Measurements from ENCODE around the gene BAG2. TPM values are rescaled to one million over a fixed set of nuclear protein-coding genes. Genes with fewer than 3 reads are reported as not detected.

BAG2 gene
- total and polyA plus RNA-seq, 3 experiments from 2014 or later = 2.3 to 10.4 (median 10.2) TPM

DNA sequence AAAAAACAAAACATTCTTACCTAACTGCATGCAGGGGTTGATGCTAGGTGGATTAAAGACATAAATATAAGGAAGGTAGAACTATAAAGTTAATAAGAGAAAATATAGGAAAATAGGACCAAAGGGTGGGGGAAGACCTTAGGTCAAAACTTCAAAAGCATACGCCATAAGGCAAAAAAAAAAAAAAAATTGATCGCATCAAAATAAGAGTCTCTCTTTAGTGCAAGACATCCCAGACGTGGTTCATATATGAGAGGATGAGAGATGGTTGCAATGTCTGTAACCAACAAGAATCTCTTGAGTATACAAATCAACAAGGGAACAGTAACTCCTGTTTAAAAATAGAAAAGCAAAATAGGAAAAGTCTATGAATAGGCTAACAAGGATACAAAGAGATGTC lies 8.5 kb downstream of the BAG2 start:
- no peak overlapping the region for H3K4me3 Mint-ChIP-seq
- no peak for DNase-seq
- peaks cover 9 to 30% (median 10%) of the 10 kb centered on the region in 3 donors for H3K4me1 Mint-ChIP-seq
- peaks cover 0 to 30% (median 5%) of the 10 kb centered on the region in 3 donors for H3K36me3 Mint-ChIP-seq
- no peaks in the 10 kb centered on the region for H3K4me1 ChIP-seq (ENCODE audit: insufficient read depth, low read length)
- no peaks in the 10 kb centered on the region for H3K9me3 Mint-ChIP-seq
- H3K36me3 ChIP-seq (ENCODE audit: insufficient read depth, low read length) = peaks cover 7% of the 10 kb centered on the region
- POLR2A ChIA-PET = no interaction called here
- H3K9me3 ChIP-seq (ENCODE audit: low read length) = no peaks in the 10 kb centered on the region
- H3K27me3 ChIP-seq (ENCODE audit: insufficient read depth, low read length, poor library complexity, severe bottlenecking) = no peaks in the 10 kb centered on the region
- H3K27me3 Mint-ChIP-seq = no peaks in the 10 kb centered on the region
- CTCF ChIA-PET = no interaction called here
- H3K4me3 ChIP-seq (ENCODE audit: low read length) = no peak overlapping the region
- H3K27ac ChIP-seq (ENCODE audit: low read depth, low read length) = no peak overlapping the region
- peak overlapping the region in 2 of 8 donors; percentile 3 to 34 for H3K27ac Mint-ChIP-seq

DNA sequence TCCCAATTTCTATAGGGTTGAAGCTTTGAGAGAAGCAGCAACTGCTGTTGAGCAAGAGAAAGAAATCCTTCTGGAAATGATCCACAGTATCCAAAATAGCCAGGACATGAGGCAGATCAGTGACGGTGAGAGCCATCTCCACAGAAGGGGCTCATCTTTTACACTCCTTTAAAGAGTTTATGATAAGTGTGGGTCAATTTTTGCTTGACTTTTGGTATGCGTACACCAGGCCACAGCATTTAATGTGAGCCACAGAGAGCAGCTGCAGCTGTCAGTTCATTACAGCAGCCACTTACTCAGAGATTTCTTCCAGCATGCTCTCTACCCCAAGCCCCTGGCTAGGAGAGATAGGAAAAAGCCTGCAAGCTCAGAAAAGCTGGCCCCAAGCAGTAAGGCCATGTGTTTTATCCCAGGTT lies 9.9 kb downstream of the BAG2 start:
- DNase-seq = no peak
- Mint-ChIP-seq H3K4me3 (no peak overlapping the region), H3K27me3 (no peaks in the 10 kb centered on the region), H3K36me3 (peaks cover 3 to 34% (median 9%) of the 10 kb centered on the region in 3 donors), H3K4me1 (peaks cover 3 to 18% (median 8%) of the 10 kb centered on the region in 3 donors), H3K9me3 (no peaks in the 10 kb centered on the region), H3K27ac (peak overlapping the region in 4 of 8 donors; percentile 2 to 85 (median 18))
- Histone ChIP-seq H3K9me3 (ENCODE audit: low read length) (no peaks in the 10 kb centered on the region), H3K36me3 (ENCODE audit: insufficient read depth, low read length) (peaks cover 7% of the 10 kb centered on the region), H3K4me1 (ENCODE audit: insufficient read depth, low read length) (no peaks in the 10 kb centered on the region), H3K27ac (ENCODE audit: low read depth, low read length) (no peak overlapping the region), H3K27me3 (ENCODE audit: insufficient read depth, low read length, poor library complexity, severe bottlenecking) (no peaks in the 10 kb centered on the region), H3K4me3 (ENCODE audit: low read length) (no peak overlapping the region)
- ChIA-PET CTCF (interaction anchor here (0.7 to 1.9 kb wide), 3 partner anchors 9 to 18 kb away, joined by 3 to 4 read pairs (median 3); no protein-coding TSS in a partner anchor), POLR2A (interaction anchor here (1.0 kb wide), 1 partner anchor 10 kb away, joined by 3 read pairs; the partner anchor contains the start of gene BAG2)

DNA sequence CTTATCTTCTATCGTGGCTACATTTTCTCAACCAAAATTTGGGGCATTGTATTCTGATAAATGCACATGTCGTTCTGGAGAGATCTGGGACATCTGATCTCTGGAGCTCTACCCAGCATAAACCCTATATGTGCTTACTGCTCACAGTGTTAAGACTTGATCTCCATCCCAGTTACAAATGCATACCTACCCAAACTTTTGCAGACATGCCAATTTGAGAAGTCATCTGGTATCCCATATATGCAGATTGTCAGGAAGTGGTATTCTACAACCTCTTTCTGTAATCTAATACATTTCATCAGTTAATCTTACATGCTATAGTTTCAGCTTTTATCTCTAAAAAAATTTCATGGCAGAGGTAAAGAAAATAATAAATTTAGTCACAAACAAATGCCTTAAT lies 11.2 kb downstream of the BAG2 start:
- peak overlapping the region in 1 of 8 donors; percentile 3 for H3K27ac Mint-ChIP-seq
- Histone ChIP-seq H3K9me3 (ENCODE audit: low read length) (no peaks in the 10 kb centered on the region), H3K27ac (ENCODE audit: low read depth, low read length) (no peak overlapping the region), H3K4me3 (ENCODE audit: low read length) (no peak overlapping the region), H3K27me3 (ENCODE audit: insufficient read depth, low read length, poor library complexity, severe bottlenecking) (no peaks in the 10 kb centered on the region), H3K36me3 (ENCODE audit: insufficient read depth, low read length) (peaks cover 7% of the 10 kb centered on the region), H3K4me1 (ENCODE audit: insufficient read depth, low read length) (no peaks in the 10 kb centered on the region)
- H3K9me3 Mint-ChIP-seq = no peaks in the 10 kb centered on the region
- ChIA-PET POLR2A (no interaction called here), CTCF (interaction anchor here (1.0 to 1.4 kb wide), 2 partner anchors 11 to 38 kb away, joined by 3 to 4 read pairs; partner anchors contain the start of gene BAG2)
- no peak overlapping the region for H3K4me3 Mint-ChIP-seq
- H3K36me3 Mint-ChIP-seq = peaks cover 3 to 34% (median 10%) of the 10 kb centered on the region in 3 donors
- no peak for DNase-seq
- peaks cover 0 to 9% (median 0%) of the 10 kb centered on the region in 3 donors for H3K4me1 Mint-ChIP-seq
- no peaks in the 10 kb centered on the region for H3K27me3 Mint-ChIP-seq

DNA sequence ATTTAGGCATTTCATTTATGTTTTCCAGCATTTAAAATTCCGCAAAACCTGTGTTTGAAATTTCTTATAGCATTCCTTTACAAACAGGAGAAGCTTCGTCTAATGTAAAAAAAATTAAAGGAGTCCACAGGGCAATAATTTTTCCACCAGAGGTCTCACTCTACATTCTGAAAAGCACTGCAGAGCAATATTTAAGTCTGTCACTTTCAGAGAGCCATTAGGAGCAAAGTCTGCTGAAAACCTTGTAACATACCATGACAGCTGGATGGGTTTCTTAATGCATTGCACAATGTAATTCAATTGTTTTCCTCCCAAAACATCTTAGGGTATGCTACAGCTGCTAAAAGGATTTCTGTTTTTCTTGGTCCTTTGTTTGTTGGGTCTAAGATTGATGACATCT lies 18.0 kb downstream of the BAG2 start:
- POLR2A ChIA-PET = no interaction called here

DNA sequence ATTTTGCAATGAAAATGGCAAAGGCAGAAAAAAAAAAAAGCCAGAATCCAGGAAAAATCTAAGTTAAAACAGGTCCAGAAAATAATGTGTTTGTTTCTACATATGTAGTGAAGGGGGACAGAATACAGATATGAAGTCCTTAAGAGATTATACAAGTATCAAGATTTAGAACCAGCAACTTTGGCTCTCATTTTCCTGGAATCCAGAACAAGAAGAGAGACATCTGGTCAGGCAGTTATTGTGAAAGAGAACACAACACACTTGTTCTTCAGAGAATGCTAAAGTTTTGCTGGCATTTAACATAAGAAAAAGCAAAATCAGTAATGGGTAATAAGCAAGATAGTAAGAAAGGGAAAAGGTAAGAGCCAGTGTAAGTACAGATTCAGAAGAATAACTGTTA lies 21.1 kb downstream of the BAG2 start:
- Mint-ChIP-seq H3K27me3 (no peaks in the 10 kb centered on the region), H3K9me3 (no peaks in the 10 kb centered on the region), H3K27ac (no peak overlapping the region), H3K4me3 (no peak overlapping the region), H3K36me3 (peaks cover 0 to 5% (median 0%) of the 10 kb centered on the region in 3 donors), H3K4me1 (no peaks in the 10 kb centered on the region)
- CTCF ChIA-PET = no interaction called here
- no peaks in the 10 kb centered on the region for H3K9me3 ChIP-seq (ENCODE audit: low read length)
- no peaks in the 10 kb centered on the region for H3K27me3 ChIP-seq (ENCODE audit: insufficient read depth, low read length, poor library complexity, severe bottlenecking)
- H3K36me3 ChIP-seq (ENCODE audit: insufficient read depth, low read length) = no peaks in the 10 kb centered on the region
- no peak for DNase-seq
- POLR2A ChIA-PET = no interaction called here
- H3K4me3 ChIP-seq (ENCODE audit: low read length) = no peak overlapping the region
- H3K4me1 ChIP-seq (ENCODE audit: insufficient read depth, low read length) = no peaks in the 10 kb centered on the region
- H3K27ac ChIP-seq (ENCODE audit: low read depth, low read length) = no peak overlapping the region

More for the DNA sequence above, 18.0 kb downstream of the BAG2 start:
- Mint-ChIP-seq H3K4me3 (no peak overlapping the region), H3K36me3 (peaks cover 3 to 5% (median 4%) of the 10 kb centered on the region in 3 donors), H3K27me3 (no peaks in the 10 kb centered on the region), H3K9me3 (no peaks in the 10 kb centered on the region), H3K27ac (no peak overlapping the region), H3K4me1 (no peaks in the 10 kb centered on the region)
- Histone ChIP-seq H3K4me1 (ENCODE audit: insufficient read depth, low read length) (no peaks in the 10 kb centered on the region), H3K36me3 (ENCODE audit: insufficient read depth, low read length) (no peaks in the 10 kb centered on the region), H3K4me3 (ENCODE audit: low read length) (no peak overlapping the region), H3K9me3 (ENCODE audit: low read length) (no peaks in the 10 kb centered on the region), H3K27ac (ENCODE audit: low read depth, low read length) (no peak overlapping the region), H3K27me3 (ENCODE audit: insufficient read depth, low read length, poor library complexity, severe bottlenecking) (no peaks in the 10 kb centered on the region)
- DNase-seq = no peak
- CTCF ChIA-PET = interaction anchor here (1.4 kb wide), 1 partner anchor 10 kb away, joined by 4 read pairs; no protein-coding TSS in a partner anchor

DNA sequence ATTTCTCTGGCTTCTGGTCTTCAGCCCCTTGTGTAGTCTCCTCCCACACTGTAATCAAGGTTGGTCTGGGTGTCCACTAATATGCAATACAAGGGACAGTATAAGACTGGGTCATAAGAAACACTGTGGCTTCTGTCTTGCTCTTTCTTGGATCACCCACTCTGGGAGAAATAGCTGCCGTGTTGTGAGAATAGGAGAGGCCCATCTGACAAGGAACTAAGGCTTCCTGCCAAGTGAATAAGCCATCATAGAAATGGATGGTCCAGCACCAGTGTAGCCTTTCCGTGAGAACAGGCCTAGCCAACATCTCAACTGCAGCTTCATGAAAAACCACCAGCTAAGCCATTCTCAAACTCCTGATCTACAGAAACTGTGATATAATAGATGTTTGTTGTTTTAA lies 23.3 kb downstream of the BAG2 start:
- no peak for DNase-seq
- H3K9me3 Mint-ChIP-seq = no peaks in the 10 kb centered on the region
- POLR2A ChIA-PET = no interaction called here

DNA sequence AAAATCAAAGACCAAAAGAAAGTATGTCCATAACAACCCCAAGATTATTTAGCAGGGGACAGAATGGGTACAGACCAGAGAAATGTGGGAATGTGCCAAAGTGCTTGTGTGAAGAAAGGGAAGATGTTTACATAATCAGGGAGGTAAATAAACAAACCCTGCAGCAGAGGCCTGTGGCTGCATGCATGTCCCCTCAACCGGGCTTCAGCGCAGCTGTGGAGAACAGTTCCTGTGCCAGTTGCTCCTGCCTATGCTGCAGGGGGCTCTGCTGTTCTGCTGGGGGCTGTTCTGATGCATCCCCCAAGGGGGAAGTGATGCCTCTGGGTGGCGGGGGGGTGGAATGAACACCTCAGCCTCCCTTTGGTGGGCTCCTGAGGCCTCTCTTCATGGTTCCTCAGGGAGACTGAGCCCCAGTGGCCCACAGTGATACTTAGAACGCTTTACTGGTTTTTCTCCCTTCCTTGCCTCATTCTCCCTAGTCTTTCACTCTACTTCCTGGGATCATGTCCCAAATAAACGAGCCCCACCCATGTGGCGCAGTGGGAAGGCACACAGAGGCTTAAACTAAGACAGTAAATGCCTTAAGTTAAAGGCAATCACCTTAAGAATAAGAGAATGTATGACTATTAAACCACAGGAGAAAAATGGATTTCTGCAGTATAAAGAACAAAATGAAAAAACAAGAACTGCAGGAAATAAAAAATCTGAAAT lies 27.0 kb downstream of the BAG2 start:
- POLR2A ChIA-PET = no interaction called here
- no peak for DNase-seq
- Histone ChIP-seq H3K27ac (ENCODE audit: low read depth, low read length) (no peak overlapping the region), H3K36me3 (ENCODE audit: insufficient read depth, low read length) (no peaks in the 10 kb centered on the region), H3K27me3 (ENCODE audit: insufficient read depth, low read length, poor library complexity, severe bottlenecking) (no peaks in the 10 kb centered on the region), H3K4me3 (ENCODE audit: low read length) (no peak overlapping the region), H3K9me3 (ENCODE audit: low read length) (no peaks in the 10 kb centered on the region), H3K4me1 (ENCODE audit: insufficient read depth, low read length) (no peaks in the 10 kb centered on the region)
- Mint-ChIP-seq H3K4me1 (no peaks in the 10 kb centered on the region), H3K27me3 (peaks cover 0 to 2% of the 10 kb centered on the region in 2 donors), H3K4me3 (no peak overlapping the region), H3K9me3 (no peaks in the 10 kb centered on the region), H3K36me3 (peaks cover 0 to 3% (median 0%) of the 10 kb centered on the region in 3 donors), H3K27ac (no peak overlapping the region)
- CTCF ChIA-PET = no interaction called here

More for the DNA sequence above, 23.3 kb downstream of the BAG2 start:
- no peaks in the 10 kb centered on the region for H3K27me3 ChIP-seq (ENCODE audit: insufficient read depth, low read length, poor library complexity, severe bottlenecking)
- no peaks in the 10 kb centered on the region for H3K9me3 ChIP-seq (ENCODE audit: low read length)
- H3K27me3 Mint-ChIP-seq = no peaks in the 10 kb centered on the region
- no peak overlapping the region for H3K4me3 Mint-ChIP-seq
- H3K36me3 Mint-ChIP-seq = peaks cover 0 to 3% (median 0%) of the 10 kb centered on the region in 3 donors
- H3K4me3 ChIP-seq (ENCODE audit: low read length) = no peak overlapping the region
- H3K27ac ChIP-seq (ENCODE audit: low read depth, low read length) = no peak overlapping the region
- no peaks in the 10 kb centered on the region for H3K4me1 Mint-ChIP-seq
- H3K4me1 ChIP-seq (ENCODE audit: insufficient read depth, low read length) = no peaks in the 10 kb centered on the region
- no peaks in the 10 kb centered on the region for H3K36me3 ChIP-seq (ENCODE audit: insufficient read depth, low read length)
- CTCF ChIA-PET = interaction anchor here (1.3 kb wide), 1 partner anchor 121 kb away, joined by 3 read pairs; no protein-coding TSS in a partner anchor
- H3K27ac Mint-ChIP-seq = no peak overlapping the region

DNA sequence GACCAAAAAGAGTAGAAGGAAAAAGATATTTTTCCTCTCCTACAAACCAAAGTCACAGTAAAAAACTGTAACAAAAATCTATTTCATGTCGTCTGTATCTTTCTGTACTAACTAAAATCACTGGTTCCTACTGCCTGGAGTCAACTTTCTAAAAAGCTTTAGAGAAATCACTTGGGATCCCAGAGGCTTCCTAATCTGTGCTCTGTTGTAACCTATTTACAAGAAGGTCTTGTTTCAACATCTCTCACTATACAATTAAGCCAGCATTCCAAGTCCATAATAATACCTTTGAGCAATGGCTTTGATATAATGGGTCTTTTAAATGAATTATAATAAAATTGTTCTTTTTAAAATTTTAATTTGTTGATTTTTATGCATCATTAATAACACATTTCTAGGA lies 29.6 kb downstream of the BAG2 start:
- no peak overlapping the region for H3K27ac ChIP-seq (ENCODE audit: low read depth, low read length)
- no peaks in the 10 kb centered on the region for H3K36me3 ChIP-seq (ENCODE audit: insufficient read depth, low read length)
- Mint-ChIP-seq H3K4me1 (no peaks in the 10 kb centered on the region), H3K9me3 (no peaks in the 10 kb centered on the region), H3K36me3 (no peaks in the 10 kb centered on the region), H3K27ac (no peak overlapping the region), H3K27me3 (peaks cover 0 to 2% of the 10 kb centered on the region in 2 donors), H3K4me3 (no peak overlapping the region)
- no peak for DNase-seq
- no peaks in the 10 kb centered on the region for H3K27me3 ChIP-seq (ENCODE audit: insufficient read depth, low read length, poor library complexity, severe bottlenecking)
- no peaks in the 10 kb centered on the region for H3K9me3 ChIP-seq (ENCODE audit: low read length)
- ChIA-PET CTCF (no interaction called here), POLR2A (no interaction called here)
- no peak overlapping the region for H3K4me3 ChIP-seq (ENCODE audit: low read length)
- no peaks in the 10 kb centered on the region for H3K4me1 ChIP-seq (ENCODE audit: insufficient read depth, low read length)

Measured in CD8-positive, alpha-beta memory T cell (primary cell).